ENCODE data around the gene OBP2B.
A peak's percentile ranks its signal among the peaks of the same experiment; 100 is the strongest.

The OBP2B gene

DNA sequence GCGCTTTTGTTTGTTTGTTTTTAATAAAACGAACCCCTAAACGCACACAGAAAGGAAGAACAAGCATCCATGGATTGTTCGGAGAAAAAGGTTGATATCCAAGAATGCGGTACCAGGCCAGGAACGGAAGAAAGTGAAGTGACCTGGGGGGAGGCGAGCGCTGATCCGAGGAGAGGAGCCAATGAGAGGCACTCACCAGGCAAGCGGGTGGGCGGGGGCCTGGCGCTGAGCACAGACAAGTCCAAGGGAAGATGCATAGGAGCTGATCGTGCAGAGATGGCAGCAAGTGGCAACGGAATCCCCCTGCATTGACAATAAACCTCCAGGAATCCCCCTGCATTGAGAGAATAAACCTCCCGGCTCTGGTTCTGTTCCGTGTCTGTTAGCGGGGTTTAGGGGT, 8.4 kb downstream of the OBP2B start:
- TF ChIP-seq, protein P1, sequence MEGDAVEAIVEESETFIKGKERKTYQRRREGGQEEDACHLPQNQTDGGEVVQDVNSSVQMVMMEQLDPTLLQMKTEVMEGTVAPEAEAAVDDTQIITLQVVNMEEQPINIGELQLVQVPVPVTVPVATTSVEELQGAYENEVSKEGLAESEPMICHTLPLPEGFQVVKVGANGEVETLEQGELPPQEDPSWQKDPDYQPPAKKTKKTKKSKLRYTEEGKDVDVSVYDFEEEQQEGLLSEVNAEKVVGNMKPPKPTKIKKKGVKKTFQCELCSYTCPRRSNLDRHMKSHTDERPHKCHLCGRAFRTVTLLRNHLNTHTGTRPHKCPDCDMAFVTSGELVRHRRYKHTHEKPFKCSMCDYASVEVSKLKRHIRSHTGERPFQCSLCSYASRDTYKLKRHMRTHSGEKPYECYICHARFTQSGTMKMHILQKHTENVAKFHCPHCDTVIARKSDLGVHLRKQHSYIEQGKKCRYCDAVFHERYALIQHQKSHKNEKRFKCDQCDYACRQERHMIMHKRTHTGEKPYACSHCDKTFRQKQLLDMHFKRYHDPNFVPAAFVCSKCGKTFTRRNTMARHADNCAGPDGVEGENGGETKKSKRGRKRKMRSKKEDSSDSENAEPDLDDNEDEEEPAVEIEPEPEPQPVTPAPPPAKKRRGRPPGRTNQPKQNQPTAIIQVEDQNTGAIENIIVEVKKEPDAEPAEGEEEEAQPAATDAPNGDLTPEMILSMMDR (IDR thresholded peaks at IDR 0.05; ENCODE audit: insufficient read depth, low read length): no peak
- TF ChIP-seq POLR2AphosphoS5 (IDR thresholded peaks at IDR 0.05; ENCODE audit: low read depth): no peak
- TF ChIP-seq, protein P2, sequence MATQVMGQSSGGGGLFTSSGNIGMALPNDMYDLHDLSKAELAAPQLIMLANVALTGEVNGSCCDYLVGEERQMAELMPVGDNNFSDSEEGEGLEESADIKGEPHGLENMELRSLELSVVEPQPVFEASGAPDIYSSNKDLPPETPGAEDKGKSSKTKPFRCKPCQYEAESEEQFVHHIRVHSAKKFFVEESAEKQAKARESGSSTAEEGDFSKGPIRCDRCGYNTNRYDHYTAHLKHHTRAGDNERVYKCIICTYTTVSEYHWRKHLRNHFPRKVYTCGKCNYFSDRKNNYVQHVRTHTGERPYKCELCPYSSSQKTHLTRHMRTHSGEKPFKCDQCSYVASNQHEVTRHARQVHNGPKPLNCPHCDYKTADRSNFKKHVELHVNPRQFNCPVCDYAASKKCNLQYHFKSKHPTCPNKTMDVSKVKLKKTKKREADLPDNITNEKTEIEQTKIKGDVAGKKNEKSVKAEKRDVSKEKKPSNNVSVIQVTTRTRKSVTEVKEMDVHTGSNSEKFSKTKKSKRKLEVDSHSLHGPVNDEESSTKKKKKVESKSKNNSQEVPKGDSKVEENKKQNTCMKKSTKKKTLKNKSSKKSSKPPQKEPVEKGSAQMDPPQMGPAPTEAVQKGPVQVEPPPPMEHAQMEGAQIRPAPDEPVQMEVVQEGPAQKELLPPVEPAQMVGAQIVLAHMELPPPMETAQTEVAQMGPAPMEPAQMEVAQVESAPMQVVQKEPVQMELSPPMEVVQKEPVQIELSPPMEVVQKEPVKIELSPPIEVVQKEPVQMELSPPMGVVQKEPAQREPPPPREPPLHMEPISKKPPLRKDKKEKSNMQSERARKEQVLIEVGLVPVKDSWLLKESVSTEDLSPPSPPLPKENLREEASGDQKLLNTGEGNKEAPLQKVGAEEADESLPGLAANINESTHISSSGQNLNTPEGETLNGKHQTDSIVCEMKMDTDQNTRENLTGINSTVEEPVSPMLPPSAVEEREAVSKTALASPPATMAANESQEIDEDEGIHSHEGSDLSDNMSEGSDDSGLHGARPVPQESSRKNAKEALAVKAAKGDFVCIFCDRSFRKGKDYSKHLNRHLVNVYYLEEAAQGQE (IDR thresholded peaks at IDR 0.05; ENCODE audit: insufficient replicate concordance, low read depth): no peak
- no peak for TF ChIP-seq GABPA (IDR thresholded peaks at IDR 0.05; ENCODE audit: low read depth)
- no peak for TF ChIP-seq SPI1 (IDR thresholded peaks at IDR 0.05; ENCODE audit: borderline replicate concordance, low read depth)
- Histone ChIP-seq H3K27ac (replicated peaks) (no peak overlapping the region), H3K27me3 (ENCODE audit: insufficient read depth, poor library complexity, severe bottlenecking) (no peaks in the 10 kb centered on the region), H3K4me3 (replicated peaks; ENCODE audit: insufficient read depth, low read length) (no peak overlapping the region)
- no peak for DNase-seq (ENCODE audit: low read depth in 1 of 2, low spot score in 1 of 2)

DNA sequence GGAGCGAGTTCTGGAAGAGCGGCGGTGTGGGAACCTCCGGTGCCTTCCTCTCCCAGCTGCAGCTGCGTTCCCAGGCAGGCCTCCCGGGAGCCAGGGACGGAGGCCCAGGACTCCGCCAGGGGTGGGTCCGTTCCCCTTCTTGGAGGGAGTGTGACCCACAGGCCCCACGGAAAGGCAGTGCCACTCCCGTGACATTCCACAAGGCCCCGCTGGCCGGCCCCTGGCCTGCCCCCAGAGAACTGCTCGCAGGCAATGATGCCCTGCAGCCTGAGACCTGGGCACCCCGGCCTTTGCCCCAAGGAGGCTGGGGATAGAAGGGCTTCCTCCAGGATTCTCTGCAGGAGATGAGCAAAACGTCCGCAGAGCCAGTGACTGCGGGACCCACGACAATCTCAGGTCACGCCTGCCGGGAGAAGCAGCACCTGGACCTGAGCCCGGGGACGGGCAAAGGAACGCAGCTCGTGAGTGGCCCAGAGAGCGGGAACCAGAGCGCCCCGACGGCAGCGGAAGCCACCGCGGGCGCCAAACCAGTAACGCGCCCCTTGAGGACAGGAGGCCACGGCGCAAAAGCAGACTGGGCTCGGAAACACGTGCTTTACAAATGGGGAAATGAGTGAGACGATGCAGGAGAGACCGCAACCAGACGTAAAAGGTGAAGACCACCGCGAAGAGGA, 9.3 kb downstream of the OBP2B start:
- TF ChIP-seq, protein P1 (IDR thresholded peaks at IDR 0.05; ENCODE audit: insufficient read depth, low read length): peak; percentile 18
- TF ChIP-seq POLR2AphosphoS5 (IDR thresholded peaks at IDR 0.05; ENCODE audit: low read depth) (no peak), GABPA (IDR thresholded peaks at IDR 0.05; ENCODE audit: low read depth) (peak; percentile 54; the same call in 1 of the 2 replicates), SPI1 (IDR thresholded peaks at IDR 0.05; ENCODE audit: borderline replicate concordance, low read depth) (peak; percentile 76)
- TF ChIP-seq, protein P2 (IDR thresholded peaks at IDR 0.05; ENCODE audit: insufficient replicate concordance, low read depth): no peak
- no peak overlapping the region for H3K4me3 ChIP-seq (replicated peaks; ENCODE audit: insufficient read depth, low read length)
- DNase-seq (ENCODE audit: low read depth in 1 of 2, low spot score in 1 of 2): peak; percentile 5 to 67
- no peaks in the 10 kb centered on the region for H3K27me3 ChIP-seq (ENCODE audit: insufficient read depth, poor library complexity, severe bottlenecking)
- H3K27ac ChIP-seq (replicated peaks): no peak overlapping the region

DNA sequence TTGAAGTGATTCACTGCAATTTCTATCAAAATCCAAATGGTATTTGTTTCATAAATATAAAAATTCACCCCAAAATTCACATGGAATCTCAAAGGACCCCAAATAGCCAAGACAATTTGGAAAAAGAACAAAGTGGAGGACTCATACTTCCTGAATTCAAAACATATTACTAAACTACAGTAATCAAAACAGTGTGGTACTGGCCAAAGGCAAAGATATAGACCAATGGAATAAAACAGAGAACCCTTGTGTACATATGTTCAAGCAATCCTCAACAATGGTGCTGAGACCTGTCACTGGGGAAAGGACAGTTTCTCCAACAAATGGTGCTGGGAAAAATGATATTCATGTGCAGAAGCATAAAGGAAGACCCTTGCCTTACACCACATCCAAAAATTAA, 14.0 kb downstream of the OBP2B start:
- Histone ChIP-seq H3K4me3 (replicated peaks; ENCODE audit: insufficient read depth, low read length) (no peak overlapping the region), H3K27ac (replicated peaks) (no peak overlapping the region), H3K27me3 (ENCODE audit: insufficient read depth, poor library complexity, severe bottlenecking) (no peaks in the 10 kb centered on the region)
- DNase-seq (ENCODE audit: low read depth in 1 of 2, low spot score in 1 of 2): no peak
- TF ChIP-seq POLR2AphosphoS5 (IDR thresholded peaks at IDR 0.05; ENCODE audit: low read depth) (no peak), SPI1 (IDR thresholded peaks at IDR 0.05; ENCODE audit: borderline replicate concordance, low read depth) (no peak), GABPA (IDR thresholded peaks at IDR 0.05; ENCODE audit: low read depth) (no peak)
- TF ChIP-seq, protein P1 (IDR thresholded peaks at IDR 0.05; ENCODE audit: insufficient read depth, low read length): no peak
- TF ChIP-seq, protein P2 (IDR thresholded peaks at IDR 0.05; ENCODE audit: insufficient replicate concordance, low read depth): no peak

Measured in HL-60 (cell line).